CMK (cell line): ENCODE measurements around the gene ITGB5.
"Not testable (repeated sequence)": the region's sequence is repeated elsewhere in the genome, so short reads cannot be mapped to it uniquely, and the experiment has no call there.

Source experiments
- DNase-seq: peaks from one replicate; pipeline ENCODE4 v3.0.0-alpha.2; 2010; ENCODE audit warnings: low read depth

The ITGB5 gene

GRCh38 chr3:124834723-124835718 lies 52.1 kb downstream of the ITGB5 start:
- DNase-seq = no peak

- no peak for DNase-seq
Observed at GRCh38 chr3:124833710-124834332, 53.3 kb downstream of the ITGB5 start.

GRCh38 chr3:124832782-124833709 lies 54.1 kb downstream of the ITGB5 start:
- DNase-seq = no peak

- no peak for DNase-seq
Observed at GRCh38 chr3:124831628-124832199, 55.5 kb downstream of the ITGB5 start.

GRCh38 chr3:124829819-124830554 lies 57.2 kb downstream of the ITGB5 start:
- no peak for DNase-seq

GRCh38 chr3:124829178-124829818 lies 57.9 kb downstream of the ITGB5 start:
- DNase-seq = no peak

- DNase-seq = not testable (repeated sequence)
Observed at GRCh38 chr3:124827476-124828206, 59.5 kb downstream of the ITGB5 start.

- no peak for DNase-seq
Observed at GRCh38 chr3:124826703-124827102, 60.5 kb downstream of the ITGB5 start.

GRCh38 chr3:124824286-124824915 lies 62.8 kb downstream of the ITGB5 start:
- no peak for DNase-seq

GRCh38 chr3:124823648-124824047 lies 63.5 kb downstream of the ITGB5 start:
- DNase-seq = no peak

- DNase-seq = no peak
Observed at GRCh38 chr3:124823206-124823605, 64.0 kb downstream of the ITGB5 start.

GRCh38 chr3:124821356-124821755 lies 65.8 kb downstream of the ITGB5 start:
- DNase-seq = no peak

GRCh38 chr3:124818398-124819091 lies 68.6 kb downstream of the ITGB5 start:
- no peak for DNase-seq

- DNase-seq = no peak
Observed at GRCh38 chr3:124817079-124817478, 70.1 kb downstream of the ITGB5 start.

GRCh38 chr3:124816206-124816605 lies 71.0 kb downstream of the ITGB5 start:
- DNase-seq = no peak

GRCh38 chr3:124815781-124816180 lies 71.4 kb downstream of the ITGB5 start:
- DNase-seq = no peak

- DNase-seq = no peak
Observed at GRCh38 chr3:124814620-124815421, 72.3 kb downstream of the ITGB5 start.

- no peak for DNase-seq
Observed at GRCh38 chr3:124813541-124813940, 73.6 kb downstream of the ITGB5 start.
